ENCODE data around the gene GPX4. TPM values are rescaled to one million over a fixed set of nuclear protein-coding genes. Genes with fewer than 3 reads are reported as not detected.

The GPX4 gene
- total and polyA plus RNA-seq, 9 of the 15 experiments (the other 6 are each of a cell fraction or from before 2014, with no cell fraction given) = 61.4 to 661 (median 349) TPM

DNA sequence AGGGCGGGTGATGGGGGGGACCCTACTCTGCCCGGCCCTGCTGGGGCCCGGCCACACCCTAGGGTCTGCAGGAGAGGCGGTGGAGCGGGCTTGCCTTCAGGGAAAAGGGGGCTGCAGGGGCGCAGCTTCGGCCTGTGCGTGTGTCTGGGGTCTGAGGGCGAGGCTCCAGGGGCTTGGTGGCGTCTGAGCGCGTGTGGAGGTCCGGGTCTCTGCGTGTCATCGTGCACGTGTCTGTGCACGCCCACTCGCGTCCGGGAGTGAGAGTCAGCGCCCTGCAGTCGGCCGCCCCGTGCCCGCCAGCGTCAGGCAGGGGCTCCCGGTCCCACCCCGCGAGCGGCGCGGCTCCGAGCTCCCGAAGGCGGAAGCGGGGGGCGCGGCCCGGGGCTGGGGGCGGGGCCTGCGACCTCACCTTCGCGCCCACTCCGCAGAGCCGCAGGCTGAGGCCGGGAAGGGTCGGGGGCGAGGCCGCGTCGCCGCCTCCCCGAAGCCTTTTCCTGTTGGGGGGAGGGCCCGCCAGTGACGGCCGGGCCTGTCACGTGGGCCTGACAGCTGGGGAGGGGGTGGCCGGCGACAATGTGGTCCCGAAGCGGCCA lies 37.0 kb upstream of the GPX4 start, which contains the start of gene ARHGAP45 (continued):
- TF ChIP-seq, protein P1, sequence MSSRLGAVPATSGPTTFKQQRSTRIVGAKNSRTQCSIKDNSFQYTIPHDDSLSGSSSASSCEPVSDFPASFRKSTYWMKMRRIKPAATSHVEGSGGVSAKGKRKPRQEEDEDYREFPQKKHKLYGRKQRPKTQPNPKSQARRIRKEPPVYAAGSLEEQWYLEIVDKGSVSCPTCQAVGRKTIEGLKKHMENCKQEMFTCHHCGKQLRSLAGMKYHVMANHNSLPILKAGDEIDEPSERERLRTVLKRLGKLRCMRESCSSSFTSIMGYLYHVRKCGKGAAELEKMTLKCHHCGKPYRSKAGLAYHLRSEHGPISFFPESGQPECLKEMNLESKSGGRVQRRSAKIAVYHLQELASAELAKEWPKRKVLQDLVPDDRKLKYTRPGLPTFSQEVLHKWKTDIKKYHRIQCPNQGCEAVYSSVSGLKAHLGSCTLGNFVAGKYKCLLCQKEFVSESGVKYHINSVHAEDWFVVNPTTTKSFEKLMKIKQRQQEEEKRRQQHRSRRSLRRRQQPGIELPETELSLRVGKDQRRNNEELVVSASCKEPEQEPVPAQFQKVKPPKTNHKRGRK (tag; IDR thresholded peaks at IDR 0.05) = no peak
- TF ChIP-seq OTX1 (CRISPR knock-in tag; IDR thresholded peaks at IDR 0.05) = no peak
- TF ChIP-seq HMG20B (CRISPR knock-in tag; IDR thresholded peaks at IDR 0.05) = no peak
- no peak for TF ChIP-seq SRSF7 (optimal IDR thresholded peaks at IDR 0.05; ENCODE audit: low read depth, low read length)
- TF ChIP-seq, protein P2, sequence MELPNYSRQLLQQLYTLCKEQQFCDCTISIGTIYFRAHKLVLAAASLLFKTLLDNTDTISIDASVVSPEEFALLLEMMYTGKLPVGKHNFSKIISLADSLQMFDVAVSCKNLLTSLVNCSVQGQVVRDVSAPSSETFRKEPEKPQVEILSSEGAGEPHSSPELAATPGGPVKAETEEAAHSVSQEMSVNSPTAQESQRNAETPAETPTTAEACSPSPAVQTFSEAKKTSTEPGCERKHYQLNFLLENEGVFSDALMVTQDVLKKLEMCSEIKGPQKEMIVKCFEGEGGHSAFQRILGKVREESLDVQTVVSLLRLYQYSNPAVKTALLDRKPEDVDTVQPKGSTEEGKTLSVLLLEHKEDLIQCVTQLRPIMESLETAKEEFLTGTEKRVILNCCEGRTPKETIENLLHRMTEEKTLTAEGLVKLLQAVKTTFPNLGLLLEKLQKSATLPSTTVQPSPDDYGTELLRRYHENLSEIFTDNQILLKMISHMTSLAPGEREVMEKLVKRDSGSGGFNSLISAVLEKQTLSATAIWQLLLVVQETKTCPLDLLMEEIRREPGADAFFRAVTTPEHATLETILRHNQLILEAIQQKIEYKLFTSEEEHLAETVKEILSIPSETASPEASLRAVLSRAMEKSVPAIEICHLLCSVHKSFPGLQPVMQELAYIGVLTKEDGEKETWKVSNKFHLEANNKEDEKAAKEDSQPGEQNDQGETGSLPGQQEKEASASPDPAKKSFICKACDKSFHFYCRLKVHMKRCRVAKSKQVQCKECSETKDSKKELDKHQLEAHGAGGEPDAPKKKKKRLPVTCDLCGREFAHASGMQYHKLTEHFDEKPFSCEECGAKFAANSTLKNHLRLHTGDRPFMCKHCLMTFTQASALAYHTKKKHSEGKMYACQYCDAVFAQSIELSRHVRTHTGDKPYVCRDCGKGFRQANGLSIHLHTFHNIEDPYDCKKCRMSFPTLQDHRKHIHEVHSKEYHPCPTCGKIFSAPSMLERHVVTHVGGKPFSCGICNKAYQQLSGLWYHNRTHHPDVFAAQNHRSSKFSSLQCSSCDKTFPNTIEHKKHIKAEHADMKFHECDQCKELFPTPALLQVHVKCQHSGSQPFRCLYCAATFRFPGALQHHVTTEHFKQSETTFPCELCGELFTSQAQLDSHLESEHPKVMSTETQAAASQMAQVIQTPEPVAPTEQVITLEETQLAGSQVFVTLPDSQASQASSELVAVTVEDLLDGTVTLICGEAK (IDR thresholded peaks at IDR 0.05) = no peak
- TF ChIP-seq, protein P2 (CRISPR knock-in tag; IDR thresholded peaks at IDR 0.05) = no peak
- TF ChIP-seq NFYB (IDR thresholded peaks at IDR 0.05; ENCODE audit: extremely low read depth, insufficient read length) = no peak
- no peak for TF ChIP-seq ADNP (tag; IDR thresholded peaks at IDR 0.05)
- TF ChIP-seq ETS2 (tag; IDR thresholded peaks at IDR 0.05; ENCODE audit: borderline replicate concordance, poor library complexity, severe bottlenecking) = no peak
- TF ChIP-seq SMARCE1 (IDR thresholded peaks at IDR 0.05) = no peak
- no peak for TF ChIP-seq DNMT1 (IDR thresholded peaks at IDR 0.05)
- TF ChIP-seq ZBED1 (IDR thresholded peaks at IDR 0.05) = no peak
- TF ChIP-seq RFX7 (CRISPR knock-in tag; IDR thresholded peaks at IDR 0.05) = no peak
- no peak for TF ChIP-seq GABPA (tag; conservative IDR thresholded peaks at IDR 0.05; ENCODE audit: low read depth)
- TF ChIP-seq SMC3 (conservative IDR thresholded peaks at IDR 0.05; ENCODE audit: insufficient read depth, low read depth, low read length) = no peak
- no peak for TF ChIP-seq KHSRP (IDR thresholded peaks at IDR 0.05)
- no peak for TF ChIP-seq PHF20 (IDR thresholded peaks at IDR 0.05; ENCODE audit: partially characterized antibody)
- no peak for TF ChIP-seq NR2C1 (IDR thresholded peaks at IDR 0.05)
- TF ChIP-seq NR2C1 (tag; IDR thresholded peaks at IDR 0.05) = no peak
- no peak for TF ChIP-seq ARHGAP35 (IDR thresholded peaks at IDR 0.05; ENCODE audit: partially characterized antibody)
- TF ChIP-seq ZNF184 (CRISPR knock-in tag; IDR thresholded peaks at IDR 0.05) = no peak
- TF ChIP-seq ILF3 (IDR thresholded peaks at IDR 0.05; ENCODE audit: borderline replicate concordance) = no peak
- TF ChIP-seq BCOR (IDR thresholded peaks at IDR 0.05) = no peak
